HL-60 (cell line): Measurements from ENCODE around the gene SFXN4.

Experiments used
- GABPA ChIP-seq: IDR thresholded peaks from 2 replicates; pipeline ENCODE4 v1.6.1; 2012; ENCODE audit warnings: low read depth
- POLR2AphosphoS5 ChIP-seq: IDR thresholded peaks from 2 replicates; pipeline ENCODE4 v1.6.1; 2012; ENCODE audit warnings: low read depth
- TF ChIP-seq, protein P1 (sequence below): IDR thresholded peaks from one replicate; pipeline ENCODE4 v1.5.1; 2011; ENCODE audit warnings: low read length, control low read depth, inconsistent platforms; ENCODE audit not compliant: insufficient read depth

DNA sequence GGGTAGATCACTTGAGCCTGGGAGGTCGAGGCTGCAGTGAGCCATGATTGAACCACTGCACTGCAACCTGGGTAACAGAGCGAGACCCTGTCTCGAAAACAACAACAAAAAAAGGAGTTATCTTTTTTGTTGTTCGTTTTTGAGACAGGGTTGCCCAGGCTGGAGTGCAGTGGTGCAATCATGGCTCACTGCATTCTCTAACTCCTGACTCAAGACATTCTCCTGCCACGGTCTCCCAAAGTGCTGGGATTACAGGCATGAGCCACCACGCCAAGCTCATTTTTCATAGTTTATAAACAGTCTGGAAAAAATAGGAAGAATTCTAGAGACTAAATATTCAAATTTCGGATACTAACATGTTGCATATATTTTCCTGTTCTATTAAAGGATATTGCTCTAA lies 29.4 kb downstream of the SFXN4 start:
- TF ChIP-seq, protein P1, sequence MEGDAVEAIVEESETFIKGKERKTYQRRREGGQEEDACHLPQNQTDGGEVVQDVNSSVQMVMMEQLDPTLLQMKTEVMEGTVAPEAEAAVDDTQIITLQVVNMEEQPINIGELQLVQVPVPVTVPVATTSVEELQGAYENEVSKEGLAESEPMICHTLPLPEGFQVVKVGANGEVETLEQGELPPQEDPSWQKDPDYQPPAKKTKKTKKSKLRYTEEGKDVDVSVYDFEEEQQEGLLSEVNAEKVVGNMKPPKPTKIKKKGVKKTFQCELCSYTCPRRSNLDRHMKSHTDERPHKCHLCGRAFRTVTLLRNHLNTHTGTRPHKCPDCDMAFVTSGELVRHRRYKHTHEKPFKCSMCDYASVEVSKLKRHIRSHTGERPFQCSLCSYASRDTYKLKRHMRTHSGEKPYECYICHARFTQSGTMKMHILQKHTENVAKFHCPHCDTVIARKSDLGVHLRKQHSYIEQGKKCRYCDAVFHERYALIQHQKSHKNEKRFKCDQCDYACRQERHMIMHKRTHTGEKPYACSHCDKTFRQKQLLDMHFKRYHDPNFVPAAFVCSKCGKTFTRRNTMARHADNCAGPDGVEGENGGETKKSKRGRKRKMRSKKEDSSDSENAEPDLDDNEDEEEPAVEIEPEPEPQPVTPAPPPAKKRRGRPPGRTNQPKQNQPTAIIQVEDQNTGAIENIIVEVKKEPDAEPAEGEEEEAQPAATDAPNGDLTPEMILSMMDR, result no peak
- TF ChIP-seq GABPA (no peak), POLR2AphosphoS5 (no peak)
